Measurements from ENCODE around the gene RTKN. TPM values are rescaled to one million over a fixed set of nuclear protein-coding genes. Genes with fewer than 3 reads are reported as not detected.

Gene RTKN
- total and polyA plus RNA-seq, 11 donors: 10.9 to 27.6 (median 16.6) TPM

DNA sequence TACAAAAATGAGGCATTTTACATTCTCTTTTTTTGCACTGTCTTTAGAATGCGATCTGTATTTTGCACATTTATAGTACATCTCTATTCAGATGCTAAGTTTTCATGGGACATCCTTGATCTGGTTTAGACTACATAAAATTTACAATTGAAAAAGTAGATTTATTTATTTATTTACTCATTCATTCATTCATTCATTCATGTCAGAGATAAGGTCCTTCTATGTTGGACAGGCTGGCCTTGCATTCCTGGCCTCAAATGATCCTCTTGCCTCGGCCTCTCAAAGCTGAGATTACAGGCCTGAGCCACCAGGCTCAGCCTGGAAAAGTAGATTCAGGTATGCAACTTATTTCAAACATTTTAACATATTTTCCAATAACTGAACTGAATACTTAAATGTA is 45.6 kb downstream of the RTKN start:
- ATAC-seq (no peak), DNase-seq (no peak)
- no peaks in the 10 kb centered on the region for H3K27me3 ChIP-seq
- H3K36me3 ChIP-seq: no peaks in the 10 kb centered on the region
- TF ChIP-seq, protein P1, sequence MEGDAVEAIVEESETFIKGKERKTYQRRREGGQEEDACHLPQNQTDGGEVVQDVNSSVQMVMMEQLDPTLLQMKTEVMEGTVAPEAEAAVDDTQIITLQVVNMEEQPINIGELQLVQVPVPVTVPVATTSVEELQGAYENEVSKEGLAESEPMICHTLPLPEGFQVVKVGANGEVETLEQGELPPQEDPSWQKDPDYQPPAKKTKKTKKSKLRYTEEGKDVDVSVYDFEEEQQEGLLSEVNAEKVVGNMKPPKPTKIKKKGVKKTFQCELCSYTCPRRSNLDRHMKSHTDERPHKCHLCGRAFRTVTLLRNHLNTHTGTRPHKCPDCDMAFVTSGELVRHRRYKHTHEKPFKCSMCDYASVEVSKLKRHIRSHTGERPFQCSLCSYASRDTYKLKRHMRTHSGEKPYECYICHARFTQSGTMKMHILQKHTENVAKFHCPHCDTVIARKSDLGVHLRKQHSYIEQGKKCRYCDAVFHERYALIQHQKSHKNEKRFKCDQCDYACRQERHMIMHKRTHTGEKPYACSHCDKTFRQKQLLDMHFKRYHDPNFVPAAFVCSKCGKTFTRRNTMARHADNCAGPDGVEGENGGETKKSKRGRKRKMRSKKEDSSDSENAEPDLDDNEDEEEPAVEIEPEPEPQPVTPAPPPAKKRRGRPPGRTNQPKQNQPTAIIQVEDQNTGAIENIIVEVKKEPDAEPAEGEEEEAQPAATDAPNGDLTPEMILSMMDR (IDR thresholded peaks at IDR 0.05): no peak
- TF ChIP-seq POLR2A (IDR thresholded peaks at IDR 0.05): no peak
- H3K9me3 ChIP-seq: no peaks in the 10 kb centered on the region
- H3K4me1 ChIP-seq: peaks cover 0 to 5% (median 0%) of the 10 kb centered on the region in 12 donors
- intact Hi-C loops (cut with DNase I): loop anchor here in 4 of 10 donors (5.0 to 10.0 kb wide), 3 partner anchors 64 to 131 kb away; no protein-coding TSS in a partner anchor
- WGBS, 4 donors: 97 to 98% (median 97%) methylated on average over 2 of the region's 2 CpGs
- no peak overlapping the region for H3K27ac ChIP-seq
- no peak overlapping the region for H3K4me3 ChIP-seq

DNA sequence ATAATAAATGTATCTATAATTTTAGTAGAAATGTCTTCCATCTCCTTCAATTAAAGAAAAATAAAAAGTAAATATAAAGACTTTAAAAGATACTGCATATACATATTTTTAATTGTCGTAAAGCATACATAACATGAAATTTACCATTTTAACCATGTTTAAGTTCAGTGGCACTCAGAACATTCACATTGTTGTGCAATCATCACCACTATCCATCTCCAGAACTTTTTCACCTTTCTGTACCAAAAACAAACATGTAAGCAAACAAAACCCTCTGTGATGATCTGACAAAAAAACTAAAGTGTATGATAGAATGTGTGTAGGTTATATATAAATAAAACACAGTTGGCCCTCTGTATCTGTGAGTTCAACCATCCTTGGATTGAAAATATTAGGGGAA is 48.2 kb downstream of the RTKN start:
- no peak overlapping the region for H3K4me3 ChIP-seq
- peaks cover 0 to 31% (median 24%) of the 10 kb centered on the region in 12 donors for H3K4me1 ChIP-seq
- DNase-seq (no peak), ATAC-seq (no peak)
- H3K27me3 ChIP-seq: no peaks in the 10 kb centered on the region
- intact Hi-C loops (cut with DNase I): loop anchor here in 5 of 10 donors (5.0 to 10.0 kb wide), 4 partner anchors 61 to 141 kb away; no protein-coding TSS in a partner anchor
- no peak for TF ChIP-seq POLR2A (IDR thresholded peaks at IDR 0.05)
- H3K9me3 ChIP-seq: no peaks in the 10 kb centered on the region
- H3K36me3 ChIP-seq: no peaks in the 10 kb centered on the region
- 87 to 95% (median 91%) methylated on average over 1 of the region's 1 CpG for WGBS, 4 donors
- no peak overlapping the region for H3K27ac ChIP-seq

DNA sequence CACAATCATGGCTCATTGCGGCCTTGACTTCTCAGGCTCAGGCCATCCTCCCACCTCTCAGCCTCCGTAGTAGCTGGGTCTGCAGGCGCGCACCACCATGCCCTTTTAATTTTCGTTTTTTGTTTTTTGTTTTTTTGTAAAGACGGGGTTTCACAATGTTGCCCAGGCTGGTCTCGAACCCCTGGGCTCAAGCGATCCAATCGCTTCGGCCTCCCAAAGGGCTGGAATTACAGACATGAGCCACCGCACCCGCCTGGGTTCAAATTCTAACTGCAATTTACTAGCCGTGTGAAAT is 49.3 kb downstream of the RTKN start:
- WGBS, 4 donors: 68 to 71% (median 70%) methylated on average over 13 of the region's 13 CpGs
- Histone ChIP-seq H3K27me3 (no peaks in the 10 kb centered on the region), H3K9me3 (no peaks in the 10 kb centered on the region), H3K36me3 (no peaks in the 10 kb centered on the region), H3K4me1 (peaks cover 0 to 42% (median 35%) of the 10 kb centered on the region in 12 donors), H3K4me3 (peak overlapping the region in 10 of 12 donors; percentile 75 to 98 (median 85)), H3K27ac (peak overlapping the region in 5 of 12 donors; percentile 91 to 98 (median 96))
- intact Hi-C loops (cut with DNase I): loop anchor here in 5 of 10 donors (5.0 to 10.0 kb wide), 4 partner anchors 60 to 140 kb away; no protein-coding TSS in a partner anchor
- ATAC-seq (no peak), DNase-seq (no peak)
- TF ChIP-seq POLR2A (IDR thresholded peaks at IDR 0.05): no peak
- TF ChIP-seq, protein P1 (IDR thresholded peaks at IDR 0.05): no peak

DNA sequence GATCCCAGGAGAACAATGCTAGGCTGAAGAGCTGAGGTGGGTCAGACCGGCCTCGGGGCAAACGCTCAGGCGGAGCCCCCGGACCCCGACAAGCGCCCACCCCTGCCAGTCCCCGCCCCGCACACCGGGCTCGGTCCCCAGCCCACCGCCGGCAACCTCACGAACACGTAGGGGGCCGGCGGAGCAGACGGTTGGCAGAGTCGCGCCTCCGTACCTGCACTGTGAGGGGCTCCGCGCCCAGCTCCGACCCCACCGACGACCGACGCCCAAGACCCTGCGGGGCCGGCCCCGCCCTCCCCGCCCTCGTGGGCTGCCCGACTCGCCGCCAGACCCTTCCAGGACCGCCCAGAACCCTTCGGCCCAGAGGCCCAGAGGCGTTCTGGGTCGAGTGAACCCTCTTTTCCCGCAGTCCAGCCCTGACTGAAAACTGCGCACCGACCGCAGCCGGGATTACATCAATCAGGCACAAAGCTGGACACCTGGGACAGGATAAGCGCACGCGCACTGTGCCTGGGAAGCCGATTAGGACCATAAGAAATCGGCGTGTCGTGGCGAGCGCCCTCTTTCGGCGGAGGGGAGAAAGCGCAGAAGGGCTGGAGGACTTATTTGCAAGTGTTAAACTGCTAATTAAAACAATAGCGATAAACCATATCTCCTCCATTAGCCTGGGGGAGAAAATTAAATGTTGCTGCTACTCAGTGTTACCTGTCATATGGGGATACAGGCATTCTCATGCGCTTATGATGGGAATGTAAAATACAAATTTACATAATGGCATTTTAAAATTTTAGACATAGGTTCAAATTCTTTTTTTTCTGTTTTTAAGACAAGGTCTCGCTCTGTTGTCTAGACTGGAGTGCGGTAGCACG is 49.9 kb downstream of the RTKN start:
- Histone ChIP-seq H3K4me1 (peaks cover 0 to 48% (median 41%) of the 10 kb centered on the region in 12 donors), H3K36me3 (no peaks in the 10 kb centered on the region), H3K27ac (peak overlapping the region; percentile 88 to 98 (median 93)), H3K4me3 (peak overlapping the region; percentile 75 to 99 (median 87)), H3K27me3 (no peaks in the 10 kb centered on the region), H3K9me3 (no peaks in the 10 kb centered on the region)
- WGBS, 4 donors: 1 to 2% (median 1%) methylated on average over 28 to 62 of the region's 62 CpGs
- DNase-seq (peak; percentile 92 to 98 (median 93)), ATAC-seq (peak; percentile 72 to 87 (median 86))
- TF ChIP-seq POLR2A (IDR thresholded peaks at IDR 0.05): peak in 1 of 2 donors; percentile 57
- TF ChIP-seq, protein P1 (IDR thresholded peaks at IDR 0.05): peak; percentile 94 to 99 (median 98)
- intact Hi-C loops (cut with DNase I): loop anchor here in 5 of 10 donors (5.0 to 10.0 kb wide), 4 partner anchors 60 to 140 kb away; no protein-coding TSS in a partner anchor

Data from heart left ventricle (tissue), 16 donors.